OCI-M1 (cell line): ENCODE measurements around the gene ROPN1B.
"Not testable (repeated sequence)": the region's sequence is repeated elsewhere in the genome, so short reads cannot be mapped to it uniquely, and the experiment has no call there.

Experiments
- DNase-seq: peaks from one replicate; lab custom pipeline; 2025; lab: John Stamatoyannopoulos, UW

Gene ROPN1B

DNA sequence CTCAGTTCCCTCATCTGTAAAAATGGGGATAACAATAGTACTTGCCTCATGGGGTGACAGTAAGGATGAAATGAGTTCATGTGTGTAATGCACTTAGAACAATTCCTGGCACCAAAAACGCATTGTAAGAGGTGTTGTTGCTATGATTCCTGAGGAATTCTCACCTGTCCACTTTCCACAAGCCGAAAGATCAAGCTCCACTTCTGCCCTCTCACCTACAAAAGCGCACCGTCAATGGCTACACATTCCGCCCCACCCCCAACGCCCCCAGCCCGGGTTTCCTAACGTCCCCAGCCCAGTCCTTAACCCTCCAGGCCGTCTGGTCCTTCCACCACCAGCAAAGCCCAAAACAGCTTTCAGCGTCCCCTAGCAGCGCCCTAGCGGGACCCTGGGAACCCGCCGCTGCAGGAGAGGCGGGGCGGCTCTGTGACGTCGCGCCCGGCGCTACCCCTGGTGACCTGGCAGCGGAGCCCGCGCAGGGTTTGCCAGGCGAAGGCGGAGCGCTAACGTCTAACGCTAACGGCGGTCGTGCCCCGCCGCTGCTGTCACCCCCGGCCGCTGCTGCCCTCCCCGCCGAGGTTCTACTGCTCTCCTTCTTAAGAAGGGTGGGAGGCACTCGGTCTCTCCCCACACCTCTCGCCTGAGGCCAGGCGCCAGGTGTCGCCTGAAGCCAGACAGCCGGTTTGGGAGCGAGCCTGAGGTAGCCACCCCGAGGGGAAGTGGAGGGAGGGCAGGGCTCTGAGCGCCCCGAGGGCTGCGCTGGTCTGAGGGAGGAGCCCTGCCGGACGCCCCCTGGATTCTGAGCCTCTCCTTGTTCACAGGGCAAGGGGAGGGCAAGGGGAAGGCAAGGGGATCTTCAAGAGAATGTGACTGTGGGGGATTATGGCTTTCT is at the start of gene ROPN1B:
Gene ROPN1B (plus strand): TSS at position 478 of the 892 bp plus-strand sequence. CDS start 2,877 bp downstream, outside the sequence.
- DNase-seq = not testable (repeated sequence)

DNA sequence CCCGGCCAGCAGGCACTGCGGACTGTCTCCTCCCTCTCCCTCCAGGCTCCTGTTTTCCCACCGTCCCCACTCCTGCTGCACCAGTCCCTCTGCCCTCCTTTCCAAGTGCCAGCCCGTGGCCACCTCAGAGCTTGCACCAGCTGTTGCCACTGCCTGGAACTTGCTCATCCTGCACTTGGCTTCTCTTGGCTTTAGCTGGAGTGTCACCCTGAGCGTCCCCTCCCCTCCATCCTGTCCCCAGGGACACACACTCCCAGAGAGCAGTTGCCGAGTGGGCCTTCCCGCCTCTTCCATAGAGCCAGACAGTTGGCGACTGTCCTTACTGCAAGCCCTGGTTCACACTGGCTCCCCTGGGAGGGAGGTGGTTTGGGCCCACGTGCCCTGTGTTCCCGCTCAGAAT is 48.8 kb upstream of the ROPN1B start:
- not testable (repeated sequence) for DNase-seq

DNA sequence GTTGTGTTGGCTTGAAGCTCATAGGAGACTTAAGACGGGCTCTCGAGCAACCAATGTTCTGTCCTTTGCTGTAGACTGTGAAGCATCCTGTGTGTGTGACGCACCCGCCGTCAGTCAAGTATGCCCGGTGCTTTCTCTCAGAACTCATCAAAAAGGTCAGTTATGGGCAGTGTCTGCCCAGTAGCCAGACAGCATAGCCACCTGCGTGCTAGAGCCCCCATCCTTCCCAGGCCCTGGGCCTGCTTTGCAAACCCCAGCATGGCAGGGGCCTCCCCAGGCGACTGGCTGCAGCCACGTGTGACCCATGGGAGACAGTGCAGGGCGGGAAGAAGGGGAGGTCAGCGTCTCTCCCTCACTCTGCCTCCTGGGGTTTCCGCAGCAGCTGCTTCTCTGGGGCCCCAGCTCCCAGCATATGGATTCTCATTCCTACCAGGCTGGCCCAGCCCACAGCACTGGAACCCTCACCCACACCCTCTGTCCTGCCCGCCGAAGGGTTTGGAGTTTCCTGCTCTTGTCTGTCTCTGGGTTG is 48.2 kb upstream of the ROPN1B start:
- not testable (repeated sequence) for DNase-seq

DNA sequence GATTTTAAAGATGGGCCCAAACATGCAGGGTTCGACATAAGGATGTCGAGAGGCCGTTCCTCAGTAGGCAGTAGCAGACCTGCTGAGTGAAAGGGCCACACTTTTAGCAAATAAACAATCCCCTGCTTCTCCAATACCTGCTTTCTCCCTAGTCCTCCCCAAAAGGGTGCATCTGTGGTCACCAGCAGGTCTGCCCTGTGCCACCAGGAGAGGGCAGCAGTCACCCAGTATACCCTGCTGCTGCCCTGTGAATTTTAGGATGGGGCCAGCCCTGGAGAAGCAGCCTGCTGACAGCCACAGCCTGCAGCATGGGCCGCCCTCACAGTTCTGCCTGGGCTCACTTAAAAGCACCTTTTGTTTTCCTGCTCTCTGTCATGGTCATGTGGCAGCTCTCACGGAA is 47.3 kb upstream of the ROPN1B start:
- peak; percentile 56 for DNase-seq

DNA sequence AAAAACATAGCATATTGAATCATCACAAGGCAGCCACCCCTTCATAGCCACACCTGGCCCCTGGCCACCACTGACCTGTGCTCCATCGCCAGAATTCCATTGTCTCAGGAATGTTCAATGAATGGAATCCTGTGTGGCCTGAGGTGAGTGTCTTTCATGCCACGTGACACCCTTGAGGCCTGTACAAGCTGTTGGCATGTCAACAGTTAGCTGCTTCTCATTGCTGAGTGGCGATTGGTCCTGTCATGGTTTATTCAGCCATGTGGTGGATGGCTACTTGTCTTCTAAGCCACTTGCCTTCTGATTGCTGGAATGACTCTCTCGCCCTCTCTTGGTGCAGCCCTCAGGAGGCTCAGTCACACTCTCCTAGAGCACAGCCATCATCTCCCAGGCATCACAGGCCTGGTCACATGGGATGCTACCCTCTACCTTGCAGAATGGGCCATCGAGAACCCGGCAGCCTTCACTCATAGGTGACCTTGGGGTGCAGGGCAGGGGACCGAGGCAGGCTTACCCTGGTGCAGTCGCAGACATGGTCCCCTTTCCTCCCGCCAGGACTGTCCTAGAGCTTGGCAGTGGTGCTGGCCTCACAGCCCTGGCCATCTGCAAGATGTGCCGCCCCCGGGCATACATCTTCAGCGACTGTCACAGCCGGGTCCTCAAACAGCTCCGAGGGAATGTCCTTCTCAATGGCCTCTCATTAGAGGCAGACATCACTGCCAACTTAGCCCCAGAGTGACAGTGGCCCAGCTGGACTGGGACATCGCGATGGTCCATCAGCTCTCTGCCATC is 45.5 kb upstream of the ROPN1B start:
- DNase-seq = not testable (repeated sequence)

DNA sequence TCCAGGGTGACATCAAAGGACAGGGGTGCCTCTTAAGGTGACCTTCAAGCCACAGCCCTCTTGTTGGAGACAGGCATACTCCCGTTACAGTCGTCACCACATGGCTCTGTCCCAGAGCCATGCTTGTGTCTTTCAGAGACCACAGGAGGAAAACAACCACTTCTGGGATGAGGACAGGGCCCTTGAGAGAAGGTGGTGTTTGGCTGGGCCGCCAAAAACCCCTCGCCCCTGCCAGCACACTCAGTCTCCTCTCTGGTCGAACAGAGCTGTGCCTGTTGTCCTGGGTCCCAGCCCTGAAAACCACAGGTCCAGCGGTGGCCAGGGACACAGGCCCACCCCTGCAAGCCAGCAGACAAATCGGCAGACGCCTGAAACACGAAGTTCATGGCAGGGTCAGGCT is 44.7 kb upstream of the ROPN1B start:
- DNase-seq = not testable (repeated sequence)

DNA sequence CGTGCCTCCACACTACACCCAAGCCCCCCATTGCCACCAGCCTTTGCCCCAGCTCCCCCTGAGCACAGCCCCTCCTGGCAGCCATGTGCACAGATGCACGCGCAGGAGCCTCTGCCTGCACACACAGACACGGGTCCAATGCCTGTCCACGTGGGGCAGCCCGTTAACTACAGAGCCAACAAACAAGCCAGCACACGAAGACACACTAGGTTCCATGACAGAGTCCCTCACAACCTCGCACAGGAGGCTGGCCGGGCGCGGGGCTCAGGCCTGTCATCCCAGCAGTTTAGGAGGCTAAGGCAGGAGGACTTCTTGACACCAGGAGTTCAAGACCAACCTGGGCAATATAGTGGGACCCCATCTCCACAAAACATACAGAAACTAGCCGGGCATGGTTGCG is 43.3 kb upstream of the ROPN1B start:
- DNase-seq = not testable (repeated sequence)

DNA sequence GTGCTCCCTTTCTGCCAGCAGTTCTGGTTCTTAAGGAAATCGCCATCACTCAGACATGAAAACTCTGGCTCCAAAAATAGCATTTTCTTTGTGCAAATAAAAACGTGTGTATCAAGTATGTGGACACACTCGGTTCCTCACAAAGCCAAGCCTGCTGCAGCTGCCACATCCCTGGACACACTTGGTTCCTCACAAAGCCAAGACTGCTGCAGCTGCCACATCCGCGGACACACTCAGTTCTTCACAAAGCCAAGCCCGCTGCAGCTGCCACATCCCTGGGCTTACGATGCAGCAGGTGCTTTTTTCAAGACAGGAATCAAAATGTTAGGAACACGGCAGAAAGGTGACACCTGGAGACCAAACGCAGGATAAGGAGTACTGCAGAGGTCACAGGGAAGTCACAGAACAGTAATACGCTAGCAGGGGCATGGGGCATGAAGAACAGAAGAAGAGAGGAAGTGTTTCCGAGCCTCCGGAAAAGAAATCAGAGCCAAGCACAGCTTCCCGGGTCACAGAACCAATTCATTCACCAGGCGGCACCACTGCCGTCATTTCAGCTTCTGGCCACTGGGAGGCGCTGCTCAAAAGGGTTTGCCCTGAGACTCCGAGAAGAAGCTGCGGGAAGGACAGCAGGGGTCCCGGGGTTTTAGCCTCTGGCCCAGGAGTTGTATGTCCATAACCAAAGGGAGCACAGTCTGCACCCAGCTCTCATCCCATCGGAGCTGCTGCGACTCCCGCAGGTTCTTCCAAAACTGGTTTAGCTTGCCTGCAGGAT is 40.0 kb upstream of the ROPN1B start:
- DNase-seq = peak; percentile 69

DNA sequence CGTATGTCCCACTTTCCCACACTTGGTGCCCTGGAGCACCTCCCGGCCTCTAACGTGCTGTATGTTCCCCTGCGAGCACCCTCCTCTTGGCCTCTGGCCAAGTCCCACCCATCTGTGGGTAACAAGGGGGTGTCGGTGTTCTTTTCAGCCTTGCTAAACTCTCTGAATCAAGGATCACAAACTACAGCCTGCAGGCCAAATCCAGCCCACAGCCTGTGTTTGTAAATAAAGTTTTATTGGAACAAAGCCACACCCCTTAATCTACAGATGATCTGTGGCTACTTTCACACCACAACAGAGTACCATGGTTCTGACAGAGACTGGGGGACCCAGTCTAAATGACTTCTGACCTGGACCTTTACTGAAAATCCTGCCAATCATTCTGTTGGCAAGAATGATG is 39.2 kb upstream of the ROPN1B start:
- not testable (repeated sequence) for DNase-seq

DNA sequence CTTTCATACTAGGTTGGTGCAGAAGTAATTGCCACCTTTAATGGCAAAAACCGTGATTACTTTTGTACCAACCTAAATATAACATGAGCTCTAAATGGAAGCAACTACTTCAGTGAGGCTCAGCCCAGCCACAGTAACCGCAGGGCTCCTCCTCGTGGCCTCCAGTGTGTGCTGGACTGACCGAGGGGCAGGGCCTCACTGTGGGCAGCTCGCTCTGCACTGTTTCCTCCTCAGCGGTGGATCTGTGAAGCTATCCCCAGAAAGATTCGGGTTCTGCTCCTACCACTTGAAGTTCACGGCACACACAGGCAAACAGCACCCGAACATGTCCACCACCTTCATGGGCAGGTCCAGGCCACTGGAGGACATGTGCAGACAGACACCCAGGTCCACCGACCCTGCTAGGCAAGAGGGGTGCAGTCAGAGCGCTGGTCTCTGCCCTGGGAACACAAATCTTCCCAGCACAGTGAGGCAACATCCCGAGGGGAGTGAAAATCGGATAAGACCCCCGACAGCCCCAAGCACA is 37.6 kb upstream of the ROPN1B start:
- DNase-seq = not testable (repeated sequence)

DNA sequence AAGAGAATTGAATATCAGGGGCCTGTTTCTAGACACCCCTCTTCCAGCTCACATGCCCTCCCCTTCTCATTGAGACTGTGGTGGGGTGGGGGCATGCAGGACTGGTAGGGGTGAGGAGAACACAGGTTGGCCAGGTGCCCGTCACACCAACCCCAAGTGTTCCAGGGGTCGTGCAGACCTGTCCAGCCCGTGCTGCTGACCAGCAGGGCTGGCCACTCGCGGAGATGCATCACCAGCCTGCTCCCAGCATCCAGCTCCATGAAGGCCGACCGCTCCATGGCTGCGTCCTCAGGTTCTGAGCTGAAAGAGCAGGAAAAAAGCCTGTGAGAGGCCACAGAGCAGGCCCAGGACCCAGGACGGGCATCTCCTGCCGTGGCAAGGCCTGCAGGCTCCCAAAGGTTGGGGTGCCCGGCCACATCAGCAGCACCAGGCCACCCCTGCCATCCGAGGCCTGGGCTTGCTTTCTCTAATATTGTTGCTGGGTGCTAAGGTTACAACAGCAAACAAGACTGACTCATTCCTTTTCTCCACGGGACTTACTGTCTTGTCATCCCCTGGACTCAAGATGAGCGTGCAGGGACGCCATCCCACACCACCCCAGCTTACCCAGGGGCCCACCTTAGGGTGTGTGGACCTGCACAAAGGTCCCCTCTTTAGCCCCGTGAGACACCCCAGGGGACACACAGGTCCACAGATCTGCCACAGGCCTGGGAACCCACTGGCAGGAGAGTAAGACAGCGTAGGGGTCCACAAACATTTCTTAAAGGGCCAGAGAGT is 35.4 kb upstream of the ROPN1B start:
- not testable (repeated sequence) for DNase-seq

DNA sequence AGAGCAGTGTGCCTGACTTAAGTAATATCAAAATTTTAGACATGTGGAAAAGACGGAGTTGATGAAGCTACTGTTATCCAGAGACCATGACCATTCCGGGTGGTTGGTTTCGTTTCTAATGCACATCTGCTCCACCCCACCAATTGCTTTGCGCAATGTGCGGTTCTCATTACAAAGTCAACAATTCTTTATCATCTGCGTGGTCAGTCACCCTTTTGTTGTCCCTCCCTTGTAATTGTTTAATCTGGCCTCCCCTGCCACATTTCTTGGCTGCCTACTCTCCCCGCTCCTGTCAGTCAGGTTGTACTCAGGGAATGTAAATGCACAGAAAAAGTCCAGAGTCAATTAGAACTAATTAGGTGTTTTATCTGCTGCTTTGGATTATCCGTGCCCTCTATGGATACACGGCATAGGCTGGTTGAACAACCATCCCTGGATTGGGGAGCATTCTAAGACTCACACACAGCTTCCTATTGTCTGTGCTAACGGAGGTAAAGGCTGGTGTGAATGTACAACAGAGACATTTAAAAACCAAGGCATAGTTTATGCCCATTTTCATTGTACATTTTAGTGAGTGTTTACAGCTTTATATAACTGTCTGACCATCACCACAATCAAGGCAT is 33.6 kb upstream of the ROPN1B start:
- DNase-seq = peak; percentile 4

DNA sequence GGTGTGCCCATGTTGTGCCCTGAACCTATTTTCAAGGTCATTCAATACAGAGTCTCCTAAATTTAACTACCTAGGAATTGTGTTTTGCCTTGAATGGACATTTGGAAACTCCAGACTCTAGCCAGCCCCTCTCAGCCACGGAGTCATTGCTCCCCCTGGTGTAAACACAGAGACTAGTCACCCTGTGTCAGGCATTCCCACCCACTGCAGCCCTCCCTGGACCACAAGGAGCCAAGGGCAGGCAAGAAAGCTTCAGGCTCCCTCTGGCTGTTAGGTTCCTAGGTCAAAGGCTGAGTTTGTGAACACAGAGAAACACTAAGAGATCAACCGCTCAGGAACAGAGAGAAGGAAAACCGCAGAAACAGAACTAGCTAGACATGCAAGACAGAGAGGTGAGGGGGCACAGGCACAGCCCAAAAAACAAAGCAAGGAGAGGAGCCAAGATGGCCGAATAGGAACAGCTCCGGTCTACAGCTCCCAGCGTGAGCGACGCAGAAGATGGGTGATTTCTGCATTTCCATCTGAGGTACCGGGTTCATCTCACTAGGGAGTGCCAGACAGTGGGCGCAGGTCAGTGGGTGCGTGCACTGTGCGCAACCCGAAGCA is 32.7 kb upstream of the ROPN1B start:
- not testable (repeated sequence) for DNase-seq

DNA sequence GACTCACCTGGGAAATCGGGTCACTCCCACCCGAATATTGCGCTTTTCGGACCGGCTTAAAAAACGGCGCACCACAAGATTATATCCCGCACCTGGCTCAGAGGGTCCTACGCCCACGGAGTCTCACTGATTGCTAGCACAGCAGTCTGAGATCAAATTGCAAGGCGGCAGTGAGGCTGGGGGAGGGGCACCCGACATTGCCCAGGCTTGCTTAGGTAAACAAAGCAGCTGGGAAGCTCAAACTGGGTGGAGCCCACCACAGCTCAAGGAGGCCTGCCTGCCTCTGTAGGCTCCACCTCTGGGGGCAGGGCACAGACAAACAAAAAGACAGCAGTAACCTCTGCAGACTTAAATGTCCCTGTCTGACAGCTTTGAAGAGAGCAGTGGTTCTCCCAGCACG is 32.1 kb upstream of the ROPN1B start:
- DNase-seq = not testable (repeated sequence)

DNA sequence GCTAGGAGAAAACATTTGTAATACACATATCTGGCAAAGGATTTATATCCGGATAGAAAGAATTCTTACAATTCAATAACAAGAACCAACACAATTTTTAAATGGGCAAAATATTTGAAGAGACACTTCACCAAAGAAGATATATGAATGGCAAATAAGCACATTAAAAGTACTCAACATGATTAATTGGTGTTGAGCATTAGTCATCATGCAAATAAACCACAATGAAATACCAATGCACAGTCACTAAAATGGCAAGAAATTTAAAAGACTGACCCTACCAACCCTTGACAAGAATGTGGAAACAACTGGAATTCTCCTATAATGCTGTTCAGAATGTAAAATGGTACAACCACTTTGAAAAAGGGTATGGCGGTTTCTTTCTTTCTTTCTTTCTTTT is 21.2 kb upstream of the ROPN1B start:
- DNase-seq = not testable (repeated sequence)

DNA sequence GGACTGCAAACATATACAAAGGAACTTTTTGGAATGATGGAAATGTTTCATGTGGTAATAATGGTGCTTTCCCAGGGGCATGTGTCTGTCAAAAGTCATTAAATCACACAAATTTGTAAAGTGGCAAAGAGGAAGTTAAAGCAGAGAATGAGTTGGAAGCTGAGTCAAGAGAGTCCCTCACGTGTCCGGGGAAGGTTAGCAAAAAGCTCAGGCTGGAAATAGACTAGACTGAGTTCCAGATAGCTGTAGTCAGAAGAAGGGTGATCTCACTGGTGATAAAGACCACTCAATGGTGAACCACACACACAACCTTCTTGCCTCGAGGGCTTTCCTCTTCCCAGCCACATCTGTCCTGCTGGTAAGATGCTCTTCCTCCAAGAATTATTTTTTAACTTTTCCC is 20.1 kb upstream of the ROPN1B start:
- not testable (repeated sequence) for DNase-seq

DNA sequence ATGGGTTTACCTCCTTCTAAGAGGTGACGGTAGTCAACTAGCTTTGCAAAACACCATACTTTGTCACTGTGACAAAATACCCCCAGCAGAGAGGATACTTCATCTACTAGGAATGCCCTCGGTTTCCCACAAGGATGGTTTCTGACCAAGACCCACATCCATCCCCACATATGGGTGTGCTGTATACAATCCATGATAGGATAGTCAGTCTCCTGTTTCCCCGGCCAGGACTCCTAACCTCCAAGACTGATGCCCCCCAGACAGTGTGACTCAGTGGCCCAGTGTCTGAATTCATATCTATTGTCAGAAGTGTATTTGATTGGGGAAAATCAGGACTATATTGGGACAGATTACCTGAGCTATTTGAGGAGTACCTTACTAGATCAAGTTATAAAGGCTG is 17.8 kb upstream of the ROPN1B start:
- not testable (repeated sequence) for DNase-seq

DNA sequence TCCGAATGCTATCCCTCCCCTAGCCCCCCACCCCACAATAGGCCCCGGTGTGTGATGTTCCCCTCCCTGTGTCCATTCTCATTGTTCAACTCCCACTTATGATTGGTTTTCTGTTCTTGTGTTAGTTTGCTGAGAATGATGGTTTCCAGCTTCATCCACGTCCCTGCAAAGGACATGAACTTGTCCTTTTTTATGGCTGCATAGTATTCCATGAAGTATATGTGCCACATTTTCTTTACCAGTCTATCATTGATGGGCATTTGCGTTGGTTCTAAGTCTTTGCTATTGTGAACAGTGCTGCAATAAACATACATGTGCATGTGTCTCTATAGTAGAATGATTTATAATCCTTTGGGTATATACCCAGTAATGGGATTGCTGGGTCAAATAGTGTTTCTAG is 12.0 kb upstream of the ROPN1B start:
- DNase-seq = not testable (repeated sequence)

DNA sequence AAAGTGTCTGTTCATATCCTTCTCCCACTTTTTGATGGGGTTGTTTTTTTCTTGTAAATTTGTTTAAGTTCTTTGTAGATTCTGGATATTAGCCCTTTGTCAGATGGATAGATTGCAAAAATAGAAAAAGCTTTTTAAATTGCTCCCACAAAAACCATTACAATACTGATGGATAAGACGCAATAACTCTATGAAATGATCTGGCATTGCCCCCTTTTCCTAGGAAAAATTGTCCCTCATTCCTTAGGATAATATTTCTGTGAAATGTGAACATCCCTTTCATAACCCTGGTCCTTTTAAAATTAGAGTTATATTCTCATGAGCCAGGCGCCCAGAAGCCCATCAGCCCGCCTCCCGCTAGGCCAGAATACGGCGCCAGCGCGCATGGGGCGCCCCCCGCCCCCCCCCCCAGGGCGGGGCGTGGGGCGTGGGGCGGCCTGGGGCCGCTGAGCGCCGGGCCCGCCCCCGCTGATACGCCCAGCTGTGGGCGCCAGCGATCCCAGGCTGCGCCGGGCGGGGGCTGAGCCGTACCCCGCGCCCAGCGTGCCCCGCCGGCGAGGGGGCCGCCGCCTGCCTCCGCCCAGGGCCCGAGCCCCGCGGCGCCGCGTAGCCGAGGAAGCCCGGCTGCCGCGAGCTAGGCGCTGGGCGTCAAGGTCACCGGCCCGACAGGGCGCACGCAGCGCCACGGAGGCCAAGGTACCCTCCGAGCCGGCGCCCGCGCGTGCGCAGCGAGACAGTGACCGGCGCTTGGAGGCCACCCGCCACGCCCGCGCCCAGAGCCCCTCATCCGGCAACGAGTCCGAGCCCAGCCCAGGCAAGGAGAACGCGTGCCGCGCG is 11.1 kb upstream of the ROPN1B start:
- DNase-seq = no peak
